ENCODE data around the gene REEP6. TPM values are rescaled to one million over a fixed set of nuclear protein-coding genes. Genes with fewer than 3 reads are reported as not detected.

Gene REEP6
- polyA plus RNA-seq, 1 of the 3 experiments (the other 2 are of a cell fraction) = 9.1 TPM

- DNase-seq = no peak
- H2AFZ ChIP-seq (ENCODE audit: low read depth) = no peak overlapping the region
- H3K27ac ChIP-seq (ENCODE audit: low read depth in 2 of 2, low read length in 1 of 2) = no peak overlapping the region
- TF ChIP-seq MXI1 (IDR thresholded peaks at IDR 0.05; ENCODE audit: low read depth, low read length) (no peak), JUND (IDR thresholded peaks at IDR 0.05) (no peak), MEF2A (IDR thresholded peaks at IDR 0.05; ENCODE audit: borderline replicate concordance, low read depth) (no peak), SMC3 (IDR thresholded peaks at IDR 0.05; ENCODE audit: low read depth, low read length) (no peak), YY1 (IDR thresholded peaks at IDR 0.05; ENCODE audit: low read depth) (no peak)
- CTCF ChIA-PET = interaction anchor here (0.6 to 3.0 kb wide), 7 partner anchors 10 to 548 kb away, joined by 3 to 23 read pairs (median 5); partner anchors contain the start of gene REEP6
- peaks cover 5 to 15% of the 10 kb centered on the region in 2 experiments; a peak in 2 of 4 replicates for H3K4me1 ChIP-seq (ENCODE audit: control insufficient read depth in 1 of 2, insufficient read depth in 2 of 2, low read depth in 1 of 2, low read length in 1 of 2)
- no peak overlapping the region for H3K4me3 ChIP-seq (ENCODE audit: low read depth in 2 of 2, low read length in 1 of 2)
- POLR2A ChIA-PET = interaction anchor here (0.6 to 0.7 kb wide), 3 partner anchors 53 to 741 kb away, joined by 3 to 5 read pairs (median 5); no protein-coding TSS in a partner anchor
- WGBS (ENCODE audit: low lambda C conversion rate) = 37% methylated on average over 17 of the region's 23 CpGs
- H3K9me2 ChIP-seq = no peaks in the 10 kb centered on the region
- H3K9me3 ChIP-seq = no peaks in the 10 kb centered on the region
- 0 out of 2 replicates have a peak overlapping the region, but pooled peaks have one; percentile 47 for H3K4me2 ChIP-seq
- H3F3A ChIP-seq (replicated peaks; ENCODE audit: insufficient read depth) = peaks cover 16% of the 10 kb centered on the region
- H3K79me2 ChIP-seq (ENCODE audit: insufficient read depth) = no peaks in the 10 kb centered on the region
- H3K27me3 ChIP-seq (ENCODE audit: insufficient read depth) = 0 out of 2 replicates have a peak, but pooled peaks cover 5% of the 10 kb centered on the region
- H4K20me1 ChIP-seq (ENCODE audit: insufficient read depth) = no peaks in the 10 kb centered on the region
- H3K36me3 ChIP-seq (replicated peaks in 1 of 2; ENCODE audit: control insufficient read depth in 1 of 2, insufficient read depth in 2 of 2, low read length in 1 of 2) = no peaks in the 10 kb centered on the region
- no peak overlapping the region for H3K9ac ChIP-seq
These were observed 13.2 kb downstream of the REEP6 start for GRCh38 chr19:1503925-1504773.

- no peaks in the 10 kb centered on the region for H3K9me2 ChIP-seq
- TF ChIP-seq GATA2 (CRISPR knock-in tag; IDR thresholded peaks at IDR 0.05) = no peak
- TF ChIP-seq TEAD4 (IDR thresholded peaks at IDR 0.05; ENCODE audit: borderline replicate concordance, insufficient read depth) = no peak
- TF ChIP-seq TAF1 (IDR thresholded peaks at IDR 0.05; ENCODE audit: borderline replicate concordance, low read depth, low read length) = no peak
- H4K20me1 ChIP-seq (ENCODE audit: insufficient read depth) = no peaks in the 10 kb centered on the region
- DNase-seq = no peak
- POLR2A ChIA-PET = interaction anchor here (0.6 to 0.7 kb wide), 2 partner anchors 54 to 740 kb away, joined by 5 read pairs; no protein-coding TSS in a partner anchor
- H3K9ac ChIP-seq = no peak overlapping the region
- no peak overlapping the region for H2AFZ ChIP-seq (ENCODE audit: low read depth)
- H3K4me3 ChIP-seq (ENCODE audit: low read depth in 2 of 2, low read length in 1 of 2) = no peak overlapping the region
- H3K4me1 ChIP-seq (ENCODE audit: control insufficient read depth in 1 of 2, insufficient read depth in 2 of 2, low read depth in 1 of 2, low read length in 1 of 2) = peaks cover 5 to 15% of the 10 kb centered on the region in 2 experiments; a peak in 2 of 4 replicates
- no peaks in the 10 kb centered on the region for H3K9me3 ChIP-seq
- H3K27ac ChIP-seq (ENCODE audit: low read depth in 2 of 2, low read length in 1 of 2) = no peak overlapping the region
- H3K4me2 ChIP-seq = no peak overlapping the region
- H3K36me3 ChIP-seq (replicated peaks in 1 of 2; ENCODE audit: control insufficient read depth in 1 of 2, insufficient read depth in 2 of 2, low read length in 1 of 2) = no peaks in the 10 kb centered on the region
- H3K79me2 ChIP-seq (ENCODE audit: insufficient read depth) = no peaks in the 10 kb centered on the region
- H3F3A ChIP-seq (replicated peaks; ENCODE audit: insufficient read depth) = peaks cover 16% of the 10 kb centered on the region
- 0 out of 2 replicates have a peak, but pooled peaks cover 5% of the 10 kb centered on the region for H3K27me3 ChIP-seq (ENCODE audit: insufficient read depth)
- CTCF ChIA-PET = interaction anchor here (0.6 to 2.7 kb wide), 2 partner anchors 13 to 547 kb away, joined by 3 to 23 read pairs; partner anchors contain the start of gene REEP6
- WGBS (ENCODE audit: low lambda C conversion rate) = 39% methylated on average over 8 of the region's 8 CpGs
These were observed 14.0 kb downstream of the REEP6 start for GRCh38 chr19:1505012-1505411.

Measured in SK-N-SH (cell line).